LHCN-M2 (cell line): ENCODE results near the gene AKAP7. TPM values are rescaled to one million over a fixed set of nuclear protein-coding genes. Genes with fewer than 3 reads are reported as not detected.
"Not testable (repeated sequence)": the region's sequence is repeated elsewhere in the genome, so short reads cannot be mapped to it uniquely, and the experiment has no call there.

ENCODE experiments used
- DNase-seq: peaks from one replicate; pipeline ENCODE4 v3.0.0-alpha.2; 2012; ENCODE audit warnings: low read depth
- total RNA-seq: library from RNA; depleted of rRNA; stranded (reverse); fragments of >200 nt; gene quantifications from 2 replicates; pipeline ENCODE4 v1.2.3, GENCODE V29; 2014

The AKAP7 gene
- total RNA-seq, 1 experiment from 2014 or later: 6.8 TPM

- no peak for DNase-seq
Measured at GRCh38 chr6:131251590-131252199, 116.4 kb downstream of the AKAP7 start.

- no peak for DNase-seq
Measured at GRCh38 chr6:131255434-131255833, 120.2 kb downstream of the AKAP7 start.

- DNase-seq: peak; percentile 9
Measured at GRCh38 chr6:131255911-131256310, 120.6 kb downstream of the AKAP7 start.

GRCh38 chr6:131257104-131257503 lies 121.8 kb downstream of the AKAP7 start:
- no peak for DNase-seq

GRCh38 chr6:131258010-131258652 lies 122.9 kb downstream of the AKAP7 start:
- no peak for DNase-seq

- DNase-seq: peak; percentile 2
Measured at GRCh38 chr6:131258816-131259476, 123.7 kb downstream of the AKAP7 start.

- DNase-seq: not testable (repeated sequence)
Measured at GRCh38 chr6:131260960-131261359, 125.7 kb downstream of the AKAP7 start.

- DNase-seq: peak; percentile 16
Measured at GRCh38 chr6:131262060-131262459, 126.8 kb downstream of the AKAP7 start.

GRCh38 chr6:131265939-131266338 lies 130.7 kb downstream of the AKAP7 start:
- no peak for DNase-seq

GRCh38 chr6:131268303-131268702 lies 133.0 kb downstream of the AKAP7 start:
- DNase-seq: no peak

GRCh38 chr6:131269565-131270391 lies 134.5 kb downstream of the AKAP7 start:
- DNase-seq: no peak

GRCh38 chr6:131270534-131270933 lies 135.3 kb downstream of the AKAP7 start:
- DNase-seq: no peak

- no peak for DNase-seq
Measured at GRCh38 chr6:131275273-131275672, 140.0 kb downstream of the AKAP7 start.

GRCh38 chr6:131277591-131277990 lies 142.3 kb downstream of the AKAP7 start:
- DNase-seq: no peak

- DNase-seq: no peak
Measured at GRCh38 chr6:131281471-131282270, 146.4 kb downstream of the AKAP7 start.

- no peak for DNase-seq
Measured at GRCh38 chr6:131282365-131282764, 147.1 kb downstream of the AKAP7 start.

- DNase-seq: no peak
Measured at GRCh38 chr6:131283466-131284175, 148.4 kb downstream of the AKAP7 start.

GRCh38 chr6:131285548-131285947 lies 150.3 kb downstream of the AKAP7 start:
- DNase-seq: no peak

GRCh38 chr6:131286469-131287040 lies 151.3 kb downstream of the AKAP7 start:
- no peak for DNase-seq

- no peak for DNase-seq
Measured at GRCh38 chr6:131288214-131288613, 152.9 kb downstream of the AKAP7 start.
